ENCODE data around the gene TOLLIP.

DNA sequence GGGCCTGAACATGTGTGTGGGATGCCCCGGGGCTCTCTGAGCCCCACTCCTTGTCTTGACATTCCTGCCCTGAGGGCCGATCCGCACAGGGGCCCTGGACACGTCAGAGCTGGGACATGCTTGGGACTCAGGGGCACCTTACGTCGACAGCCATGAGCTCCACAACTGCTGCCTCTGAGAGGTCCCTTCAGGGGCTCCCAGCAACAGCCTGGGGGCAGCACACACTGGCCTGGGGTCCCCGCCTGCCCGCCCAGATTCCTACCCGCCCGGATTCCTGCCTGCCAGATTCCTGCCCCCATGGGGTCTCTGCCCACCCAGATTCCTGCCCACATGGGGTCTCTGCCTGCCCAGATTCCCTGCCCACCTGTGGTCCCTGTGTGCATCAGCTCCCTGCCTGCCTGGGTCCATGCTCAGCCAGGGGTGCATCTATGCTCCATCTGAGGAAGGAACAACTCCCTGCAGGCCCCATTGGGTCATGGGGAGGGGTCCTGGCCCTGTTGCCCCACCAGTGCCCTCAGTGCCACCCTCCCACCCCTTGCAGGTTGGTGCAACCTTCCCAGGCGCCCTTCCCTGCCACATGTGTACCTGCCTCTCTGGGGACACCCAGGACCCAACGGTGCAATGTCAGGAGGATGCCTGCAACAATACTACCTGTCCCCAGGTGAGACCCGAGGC is 50.9 kb downstream of the TOLLIP start:
- TF ChIP-seq, protein P1, sequence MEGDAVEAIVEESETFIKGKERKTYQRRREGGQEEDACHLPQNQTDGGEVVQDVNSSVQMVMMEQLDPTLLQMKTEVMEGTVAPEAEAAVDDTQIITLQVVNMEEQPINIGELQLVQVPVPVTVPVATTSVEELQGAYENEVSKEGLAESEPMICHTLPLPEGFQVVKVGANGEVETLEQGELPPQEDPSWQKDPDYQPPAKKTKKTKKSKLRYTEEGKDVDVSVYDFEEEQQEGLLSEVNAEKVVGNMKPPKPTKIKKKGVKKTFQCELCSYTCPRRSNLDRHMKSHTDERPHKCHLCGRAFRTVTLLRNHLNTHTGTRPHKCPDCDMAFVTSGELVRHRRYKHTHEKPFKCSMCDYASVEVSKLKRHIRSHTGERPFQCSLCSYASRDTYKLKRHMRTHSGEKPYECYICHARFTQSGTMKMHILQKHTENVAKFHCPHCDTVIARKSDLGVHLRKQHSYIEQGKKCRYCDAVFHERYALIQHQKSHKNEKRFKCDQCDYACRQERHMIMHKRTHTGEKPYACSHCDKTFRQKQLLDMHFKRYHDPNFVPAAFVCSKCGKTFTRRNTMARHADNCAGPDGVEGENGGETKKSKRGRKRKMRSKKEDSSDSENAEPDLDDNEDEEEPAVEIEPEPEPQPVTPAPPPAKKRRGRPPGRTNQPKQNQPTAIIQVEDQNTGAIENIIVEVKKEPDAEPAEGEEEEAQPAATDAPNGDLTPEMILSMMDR (IDR thresholded peaks at IDR 0.05): no peak
- TF ChIP-seq POLR2A (IDR thresholded peaks at IDR 0.05): no peak

Measured in tibial nerve (tissue), 3 donors.